Stomach (tissue), 4 donors: Measurements from ENCODE around the gene ITGAV.

ENCODE experiments used
- EP300 ChIP-seq: sonication (generic); formaldehyde crosslinking; IDR thresholded peaks from one replicate; pipeline ENCODE4 v1.6.1; 2017; ENCODE audit warnings: antibody characterized with exemption
- TF ChIP-seq, protein P1 (sequence below), 7 experiments: fragments of 450-650 bp in 4 of 7; fragments of 200-600 bp in 3 of 7; sonication (generic) in 3 of 7; IDR thresholded peaks; one replicate each; pipeline ENCODE4 v1.5.1; 2016 to 2019; ENCODE audit warnings: antibody characterized with exemption in 7 of 7, control low read depth in 2 of 7, mild to moderate bottlenecking in 1 of 7

DNA sequence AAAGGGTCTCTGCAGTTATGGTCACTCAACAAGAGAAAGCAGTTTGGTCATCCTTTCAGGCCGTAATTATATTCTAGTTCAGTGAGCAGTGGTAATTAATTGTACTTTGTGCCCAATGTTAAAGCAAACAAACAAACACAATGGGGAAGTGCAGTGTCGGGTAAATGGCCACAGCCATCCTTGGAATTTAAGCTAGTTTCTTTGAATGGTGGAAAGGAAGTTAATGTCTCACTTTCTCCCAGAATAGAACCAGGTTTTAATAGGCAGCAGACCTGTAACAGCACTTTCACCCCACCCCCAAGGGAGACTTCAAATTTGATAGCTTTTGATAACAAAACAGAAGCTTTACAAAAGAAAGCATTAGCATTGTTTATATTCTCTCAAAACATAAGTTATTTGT is 20.0 kb upstream of the ITGAV start:
- TF ChIP-seq EP300, result no peak
- TF ChIP-seq, protein P1, sequence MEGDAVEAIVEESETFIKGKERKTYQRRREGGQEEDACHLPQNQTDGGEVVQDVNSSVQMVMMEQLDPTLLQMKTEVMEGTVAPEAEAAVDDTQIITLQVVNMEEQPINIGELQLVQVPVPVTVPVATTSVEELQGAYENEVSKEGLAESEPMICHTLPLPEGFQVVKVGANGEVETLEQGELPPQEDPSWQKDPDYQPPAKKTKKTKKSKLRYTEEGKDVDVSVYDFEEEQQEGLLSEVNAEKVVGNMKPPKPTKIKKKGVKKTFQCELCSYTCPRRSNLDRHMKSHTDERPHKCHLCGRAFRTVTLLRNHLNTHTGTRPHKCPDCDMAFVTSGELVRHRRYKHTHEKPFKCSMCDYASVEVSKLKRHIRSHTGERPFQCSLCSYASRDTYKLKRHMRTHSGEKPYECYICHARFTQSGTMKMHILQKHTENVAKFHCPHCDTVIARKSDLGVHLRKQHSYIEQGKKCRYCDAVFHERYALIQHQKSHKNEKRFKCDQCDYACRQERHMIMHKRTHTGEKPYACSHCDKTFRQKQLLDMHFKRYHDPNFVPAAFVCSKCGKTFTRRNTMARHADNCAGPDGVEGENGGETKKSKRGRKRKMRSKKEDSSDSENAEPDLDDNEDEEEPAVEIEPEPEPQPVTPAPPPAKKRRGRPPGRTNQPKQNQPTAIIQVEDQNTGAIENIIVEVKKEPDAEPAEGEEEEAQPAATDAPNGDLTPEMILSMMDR (IDR thresholded peaks at IDR 0.05), result no peak
